GM04504 (cell line): ENCODE data around the gene NPR2.

Source experiments
- DNase-seq: peaks from one replicate; pipeline ENCODE4 v3.0.0-alpha.2; 2012; ENCODE audit warnings: low read depth

Gene NPR2

DNA sequence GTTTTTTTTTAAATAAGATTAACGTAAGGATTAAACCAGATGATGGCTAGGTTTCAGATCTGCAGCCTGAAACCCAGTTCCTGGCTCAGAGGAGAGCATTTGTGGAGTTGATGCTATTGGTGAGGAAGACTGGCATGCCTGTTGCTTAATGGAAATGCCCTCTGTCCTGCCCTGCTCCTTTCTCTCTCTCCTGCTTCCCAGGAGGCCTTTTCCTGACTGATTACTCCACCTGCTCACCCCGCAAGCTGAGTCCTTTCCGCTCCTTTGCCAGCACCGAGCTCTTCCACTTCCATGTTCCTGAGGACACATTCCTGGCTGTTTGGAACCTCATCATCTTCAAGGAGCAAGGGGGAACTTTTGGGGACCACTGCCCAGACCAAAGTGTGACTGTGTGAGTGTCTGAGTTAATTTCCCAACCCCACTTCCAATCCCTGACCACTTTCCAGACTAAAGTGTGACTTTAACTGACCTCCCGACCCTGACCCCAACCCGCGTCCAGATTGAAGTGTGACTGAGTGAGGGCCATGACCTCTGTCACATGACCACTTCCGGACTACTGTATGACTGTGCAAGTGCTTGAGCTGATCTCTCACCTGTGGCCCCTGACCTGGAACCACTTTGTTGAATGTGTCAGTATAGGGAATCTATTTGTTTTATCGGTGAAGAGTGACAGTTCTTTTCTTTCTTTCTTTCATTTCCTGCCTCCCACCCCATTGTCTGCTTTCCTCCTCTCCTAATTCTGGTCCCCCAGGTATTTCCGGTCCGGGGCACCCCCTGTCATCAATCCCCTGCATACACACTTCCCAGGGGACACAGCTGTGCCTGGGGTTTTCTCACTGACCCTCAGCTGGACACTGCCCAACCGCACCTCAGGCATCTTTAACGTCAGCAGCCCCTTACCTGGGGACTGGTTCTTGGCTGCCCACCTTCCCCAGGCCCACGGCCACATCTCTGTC lies 43.1 kb downstream of the NPR2 start:
- DNase-seq, result no peak

DNA sequence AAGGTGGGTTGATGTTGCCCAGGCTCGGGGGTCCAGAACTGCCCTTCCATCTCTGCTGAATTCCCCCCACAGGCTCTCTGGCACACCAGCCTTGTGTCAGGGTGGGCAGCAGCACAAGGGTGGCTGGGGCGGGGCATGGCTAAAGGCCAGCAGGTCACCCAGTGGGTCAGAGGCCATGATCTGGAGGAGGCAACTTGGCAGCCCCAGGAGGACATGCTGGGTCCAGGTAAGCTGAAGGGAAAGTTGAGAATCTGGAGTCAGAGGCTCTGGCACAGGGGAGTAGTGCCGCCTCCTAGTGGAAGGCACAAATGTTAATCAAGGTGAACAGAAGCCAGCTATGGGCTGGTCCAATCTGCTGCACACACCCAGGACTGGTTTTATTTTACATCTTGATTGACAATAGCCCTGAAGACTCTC lies 43.8 kb downstream of the NPR2 start:
- no peak for DNase-seq

DNA sequence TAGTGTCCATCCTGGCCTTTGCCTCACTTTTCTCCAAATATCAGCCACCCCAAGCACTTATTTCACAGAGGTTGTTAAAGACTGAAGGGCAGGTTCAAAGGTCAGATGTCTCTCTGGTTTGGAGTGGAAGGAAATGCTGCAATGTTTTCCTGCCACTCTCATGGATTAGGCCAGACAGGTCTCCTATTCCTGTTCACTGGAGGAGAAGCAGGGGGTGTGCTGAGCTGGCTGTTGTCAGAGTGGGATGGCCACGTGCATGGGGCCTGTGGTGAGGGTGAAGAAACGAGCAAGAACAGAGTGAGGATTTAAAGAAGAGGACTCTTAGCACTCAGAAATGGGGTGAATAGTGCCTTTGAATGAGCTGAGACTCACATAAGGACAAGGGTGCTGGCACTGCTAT lies 44.4 kb downstream of the NPR2 start:
- DNase-seq, result no peak

DNA sequence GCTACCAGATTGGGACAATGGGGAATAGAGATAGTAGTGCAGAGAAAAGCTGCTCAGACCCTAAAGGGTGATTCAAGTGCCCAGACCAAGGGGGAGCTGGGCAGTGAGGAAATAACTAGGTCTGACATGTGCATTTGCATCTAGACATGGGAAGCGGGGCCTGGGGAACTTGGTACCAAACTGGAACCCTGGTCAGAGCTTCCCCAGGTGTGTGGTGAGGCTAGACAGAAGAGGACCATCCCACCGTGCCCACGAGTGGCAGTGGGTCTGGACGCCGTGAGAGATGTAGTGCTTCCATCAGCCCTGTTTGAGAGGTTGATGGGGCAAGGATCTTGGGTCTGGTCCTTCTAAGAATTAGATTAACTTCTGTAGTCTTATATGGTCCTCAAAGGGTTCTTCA lies 45.2 kb downstream of the NPR2 start:
- no peak for DNase-seq

DNA sequence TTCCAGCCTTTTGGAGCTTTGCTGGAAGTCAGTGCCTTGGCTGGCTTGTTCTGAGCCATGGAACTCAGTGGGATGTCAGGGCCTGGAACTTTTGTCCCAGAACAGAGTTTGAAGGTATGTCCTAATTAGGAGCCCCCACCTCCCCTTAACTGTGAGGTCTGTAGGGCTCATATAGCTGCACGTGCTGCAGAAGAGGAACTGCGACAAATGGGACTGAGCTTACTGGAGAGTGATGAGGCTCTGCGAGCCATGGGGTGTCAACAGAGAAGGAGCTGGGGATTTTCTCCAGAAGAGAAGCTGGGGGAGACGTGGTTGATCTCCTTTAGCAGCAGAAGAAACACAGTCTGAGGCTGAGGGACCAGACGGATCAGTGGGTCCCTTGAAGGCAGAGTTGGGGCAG lies 48.5 kb downstream of the NPR2 start:
- no peak for DNase-seq

DNA sequence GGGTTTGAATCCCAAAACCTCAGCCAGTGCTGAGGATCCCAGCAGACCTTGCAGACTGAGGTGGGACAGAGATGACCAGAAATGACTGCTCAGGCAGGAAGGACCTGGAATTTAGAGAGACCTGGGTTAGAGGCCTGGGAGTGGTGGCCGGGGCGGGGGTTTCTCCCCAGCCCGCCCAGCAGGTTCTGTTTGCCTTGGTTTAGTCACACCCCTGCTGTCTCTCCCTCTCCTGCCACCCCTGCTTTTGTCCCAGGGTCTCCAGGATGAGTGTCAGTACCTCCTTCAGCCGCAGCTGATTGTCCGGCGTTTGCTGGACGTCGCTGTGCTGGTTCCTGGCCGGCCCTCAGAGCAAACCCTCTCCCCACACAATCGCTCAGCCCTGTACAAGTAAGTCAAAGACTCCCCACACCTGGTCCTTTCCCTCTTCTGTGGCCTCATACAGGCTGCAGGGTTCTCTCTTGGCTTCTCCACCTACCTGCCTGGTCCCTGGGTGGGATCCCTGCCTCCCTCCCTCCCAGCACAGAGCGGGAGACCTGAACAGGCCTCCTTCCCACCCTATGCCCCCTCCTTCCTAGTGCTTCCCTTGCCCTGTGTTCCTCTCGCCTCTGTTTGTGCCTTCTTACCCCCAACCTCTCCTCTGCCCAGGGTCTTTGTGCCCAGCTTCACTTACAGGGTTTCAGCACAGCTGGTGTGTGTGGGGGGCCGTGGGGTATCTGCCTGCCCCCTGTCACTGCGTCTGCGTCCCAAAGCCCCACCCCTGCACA lies 49.7 kb downstream of the NPR2 start:
- DNase-seq, result no peak

DNA sequence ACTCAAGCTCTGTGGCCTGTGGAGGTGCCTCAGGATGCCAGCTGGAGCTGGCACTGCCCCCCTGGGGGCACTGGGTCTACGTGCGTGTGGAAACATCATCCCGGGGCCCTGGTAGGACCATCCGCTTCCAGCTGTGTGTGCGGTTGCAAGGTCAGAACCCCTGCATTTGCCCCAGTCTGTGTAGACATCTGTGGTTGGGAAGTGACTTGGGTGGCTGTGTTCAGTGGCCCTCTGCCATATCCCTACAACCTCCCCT lies 50.2 kb downstream of the NPR2 start:
- no peak for DNase-seq

DNA sequence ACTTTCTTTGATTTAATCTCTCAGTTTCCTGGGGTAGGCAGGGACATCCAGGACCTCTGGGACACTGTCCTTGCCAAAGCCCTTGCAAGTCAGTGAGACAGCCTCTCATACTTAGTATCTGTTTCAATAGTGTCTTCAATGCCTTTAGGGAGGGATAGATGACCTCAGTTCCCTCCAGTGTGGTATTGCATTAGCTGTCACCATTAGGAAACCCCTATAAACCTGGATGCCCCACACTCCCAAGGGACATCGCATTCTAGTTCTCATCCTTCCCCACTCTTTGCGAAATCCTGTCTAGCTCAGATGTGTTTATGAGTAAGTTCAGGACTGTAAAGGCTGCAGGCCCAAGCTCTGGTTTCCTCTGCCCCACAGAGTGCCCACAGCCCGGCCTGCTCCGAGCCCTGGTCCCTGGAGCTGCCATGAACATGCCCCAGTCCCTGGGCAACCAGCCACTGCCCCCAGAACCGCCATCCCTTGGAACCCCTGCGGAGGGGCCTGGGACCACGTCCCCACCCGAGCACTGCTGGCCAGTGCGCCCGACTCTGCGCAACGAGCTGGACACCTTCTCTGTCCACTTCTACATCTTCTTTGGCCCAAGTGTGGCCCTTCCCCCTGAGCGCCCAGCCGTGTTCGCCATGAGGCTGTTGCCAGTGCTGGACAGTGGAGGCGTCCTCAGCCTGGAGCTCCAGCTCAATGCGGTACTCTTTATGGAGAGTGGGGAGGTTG lies 50.8 kb downstream of the NPR2 start:
- DNase-seq, result no peak

DNA sequence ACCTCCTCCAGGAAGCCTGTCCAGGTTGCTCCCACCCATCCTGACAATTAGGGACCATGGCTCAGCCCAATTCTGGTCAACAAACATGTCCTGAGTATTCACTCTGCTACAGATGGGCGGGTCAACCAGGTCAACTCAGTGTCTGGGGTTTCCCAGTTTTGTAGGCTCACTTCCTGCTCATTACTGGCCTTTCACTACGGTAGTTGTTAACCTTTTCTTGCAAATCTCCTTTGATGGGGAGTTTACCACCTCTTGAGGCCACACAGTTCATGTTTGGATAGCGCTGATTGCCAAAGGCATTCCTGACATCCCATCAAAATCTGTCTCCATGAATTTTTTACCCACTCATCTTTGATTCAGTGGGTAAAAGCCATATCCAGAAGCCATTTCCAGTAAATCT lies 51.4 kb downstream of the NPR2 start:
- no peak for DNase-seq

DNA sequence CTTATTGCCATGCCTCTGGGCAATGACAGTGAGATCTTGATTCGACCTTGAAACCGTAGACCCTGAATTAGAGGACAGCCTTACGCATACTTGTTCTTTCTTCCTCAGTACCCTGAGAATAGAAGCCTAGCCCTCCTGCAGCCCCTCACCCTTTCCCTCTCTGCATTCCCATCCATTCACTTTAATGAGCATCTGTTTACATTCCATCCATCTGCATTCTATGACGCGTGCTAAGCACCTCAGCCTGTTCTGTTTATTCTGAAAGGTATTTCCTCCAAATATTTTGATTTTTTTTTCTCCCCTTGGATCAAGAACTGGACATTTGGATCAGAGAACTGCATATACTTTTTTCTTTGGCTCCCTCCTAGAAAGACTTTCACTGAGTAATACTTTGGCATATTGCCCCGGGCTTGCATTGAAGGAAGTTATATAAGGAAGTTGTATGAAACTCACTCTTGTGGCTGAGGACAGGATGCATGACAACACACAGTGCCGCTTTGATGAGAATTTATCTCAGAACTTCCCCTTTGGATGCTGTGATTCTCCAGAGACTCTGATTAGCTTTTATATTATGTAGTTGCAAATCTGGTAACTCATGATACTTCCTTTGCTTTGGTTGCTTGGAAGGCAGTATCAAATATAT lies 53.4 kb downstream of the NPR2 start:
- DNase-seq, result peak; percentile 82

DNA sequence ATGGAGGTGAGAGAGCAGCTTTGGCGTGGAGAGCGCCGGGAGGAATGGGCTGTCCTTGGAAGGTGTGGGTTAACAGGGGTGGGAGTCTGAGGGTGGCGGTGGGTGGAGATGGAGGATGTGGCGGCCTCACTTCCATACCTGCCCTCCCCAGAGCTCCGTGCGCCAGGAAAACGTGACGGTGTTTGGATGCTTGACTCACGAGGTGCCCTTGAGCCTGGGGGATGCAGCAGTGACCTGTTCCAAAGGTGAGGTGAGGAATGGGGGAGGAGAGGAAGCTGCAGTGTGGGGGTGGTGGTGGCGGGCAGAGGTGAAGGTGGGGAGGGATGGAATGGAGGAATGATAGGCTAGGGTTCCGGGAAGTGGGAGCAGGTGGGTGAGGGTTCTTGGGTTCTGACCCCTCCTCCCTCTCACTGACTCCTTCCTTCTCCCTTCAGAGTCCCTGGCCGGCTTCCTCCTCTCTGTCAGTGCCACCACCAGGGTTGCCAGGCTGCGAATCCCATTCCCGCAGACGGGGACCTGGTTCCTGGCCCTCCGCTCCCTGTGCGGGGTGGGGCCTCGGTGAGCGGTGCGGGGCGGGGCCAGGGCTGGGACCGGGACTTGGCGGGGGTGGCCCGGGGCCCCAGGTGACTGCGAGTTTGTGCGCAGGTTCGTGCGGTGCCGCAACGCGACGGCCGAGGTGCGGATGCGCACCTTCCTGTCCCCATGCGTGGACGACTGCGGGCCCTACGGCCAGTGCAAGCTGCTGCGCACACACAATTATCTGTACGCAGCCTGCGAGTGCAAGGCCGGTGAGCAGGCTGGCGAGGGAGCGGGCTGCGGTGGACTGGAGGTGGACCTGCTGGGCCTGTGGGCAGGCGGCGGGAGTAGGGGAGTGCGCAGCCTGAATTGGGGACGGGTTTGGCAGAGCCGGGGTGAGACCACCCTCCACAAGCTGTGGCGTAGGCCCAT lies 54.7 kb downstream of the NPR2 start:
- DNase-seq, result no peak

DNA sequence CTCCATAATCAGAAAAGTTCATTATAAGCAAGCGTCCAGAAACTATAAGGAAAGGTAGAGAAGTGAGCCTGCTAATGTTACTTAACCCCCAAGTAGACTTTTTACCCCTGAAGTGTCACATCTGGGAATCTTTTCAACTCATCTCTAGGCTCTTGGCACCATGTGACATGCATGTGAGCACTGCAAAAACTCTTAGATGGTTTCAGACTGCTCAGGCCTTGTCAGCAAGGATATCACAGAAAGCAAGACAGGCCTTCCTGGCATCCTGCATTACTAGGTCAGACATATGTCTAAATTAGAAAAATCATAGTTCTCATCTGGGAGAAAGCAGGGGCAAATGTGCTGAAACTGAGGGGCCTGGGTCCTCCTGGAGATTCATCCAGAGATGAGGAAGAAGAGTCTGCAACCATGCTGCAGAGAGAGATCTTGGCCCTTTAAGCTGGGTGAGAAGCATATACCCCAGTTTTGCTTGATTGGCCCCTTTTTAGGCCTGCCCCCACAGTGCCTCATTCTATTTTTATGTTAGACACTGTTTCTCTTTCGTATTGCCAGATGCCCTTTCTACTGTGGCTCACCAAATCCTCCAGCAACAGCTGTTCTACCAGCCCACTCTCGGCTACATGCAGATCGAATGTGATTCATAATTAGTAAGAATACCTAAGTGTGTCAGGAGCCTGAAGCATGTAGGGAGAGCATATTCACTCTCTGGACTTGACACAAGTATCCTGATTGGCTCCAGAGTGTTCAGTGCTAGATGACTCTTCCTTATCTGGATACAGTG lies 56.6 kb downstream of the NPR2 start:
- DNase-seq, result peak; percentile 80

DNA sequence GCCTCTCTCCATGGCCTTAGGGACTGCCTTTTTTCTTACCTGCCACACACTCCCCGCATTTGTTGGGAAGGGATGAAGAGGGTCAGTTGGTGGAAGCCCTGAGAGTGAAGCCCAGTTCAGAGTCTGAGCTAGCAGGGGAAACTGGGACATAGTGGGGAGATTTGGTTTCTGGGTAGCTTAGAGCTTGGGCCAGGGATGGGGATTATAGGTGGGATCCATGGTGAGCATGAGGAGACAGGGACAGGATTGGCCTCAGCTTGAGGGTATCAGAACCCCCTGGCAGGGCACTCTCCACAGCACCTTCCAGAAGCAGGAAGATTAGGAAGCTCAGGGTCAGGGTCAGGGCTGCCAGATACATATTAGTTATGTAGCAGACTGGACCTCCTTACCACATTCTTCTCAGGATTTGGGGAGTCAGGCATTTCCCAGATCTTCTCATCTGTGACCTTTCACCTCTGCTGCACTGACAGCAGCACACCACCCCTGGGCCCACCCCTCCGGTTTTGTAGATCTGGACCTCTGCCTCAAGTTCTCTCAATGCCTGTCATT lies 61.0 kb downstream of the NPR2 start:
- no peak for DNase-seq

DNA sequence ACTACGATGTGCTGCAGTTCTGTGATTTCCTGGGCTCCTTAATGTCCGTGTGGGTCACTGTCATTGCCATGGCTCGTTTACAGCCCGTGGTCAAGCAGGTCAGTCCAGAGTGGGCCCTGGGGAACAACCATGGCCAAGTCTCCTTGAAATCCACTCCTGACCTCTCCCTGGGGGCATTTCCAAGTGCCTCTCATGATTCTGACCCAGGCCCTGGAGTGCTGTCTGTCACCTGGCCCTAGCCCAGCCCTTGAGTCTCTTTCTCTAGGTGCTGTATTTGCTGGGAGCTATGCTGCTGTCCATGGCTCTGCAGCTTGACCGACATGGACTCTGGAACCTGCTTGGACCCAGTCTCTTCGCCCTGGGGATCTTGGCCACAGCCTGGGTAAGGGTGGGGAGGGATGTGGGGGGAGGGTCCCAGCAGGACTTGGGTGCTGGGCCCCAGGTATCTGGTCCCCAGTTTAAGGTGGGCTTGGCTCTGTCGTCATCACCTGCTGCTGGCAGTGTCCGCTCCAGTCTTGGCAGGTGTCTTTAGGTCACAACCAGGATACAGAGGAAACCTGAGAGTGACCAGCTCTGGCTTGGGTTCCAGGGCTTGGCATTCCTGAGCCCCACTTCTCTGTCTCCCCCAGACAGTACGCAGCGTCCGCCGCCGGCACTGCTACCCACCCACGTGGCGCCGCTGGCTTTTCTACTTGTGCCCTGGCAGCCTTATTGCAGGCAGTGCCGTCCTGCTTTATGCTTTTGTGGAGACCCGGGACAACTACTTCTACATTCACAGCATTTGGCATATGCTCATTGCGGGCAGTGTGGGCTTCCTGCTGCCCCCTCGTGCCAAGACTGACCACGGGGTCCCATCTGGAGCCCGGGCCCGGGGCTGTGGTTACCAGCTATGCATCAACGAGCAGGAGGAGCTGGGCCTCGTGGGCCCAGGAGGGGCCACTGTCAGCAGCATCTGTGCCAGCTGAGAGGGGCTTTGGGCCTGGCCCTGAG lies 61.8 kb downstream of the NPR2 start:
- no peak for DNase-seq

DNA sequence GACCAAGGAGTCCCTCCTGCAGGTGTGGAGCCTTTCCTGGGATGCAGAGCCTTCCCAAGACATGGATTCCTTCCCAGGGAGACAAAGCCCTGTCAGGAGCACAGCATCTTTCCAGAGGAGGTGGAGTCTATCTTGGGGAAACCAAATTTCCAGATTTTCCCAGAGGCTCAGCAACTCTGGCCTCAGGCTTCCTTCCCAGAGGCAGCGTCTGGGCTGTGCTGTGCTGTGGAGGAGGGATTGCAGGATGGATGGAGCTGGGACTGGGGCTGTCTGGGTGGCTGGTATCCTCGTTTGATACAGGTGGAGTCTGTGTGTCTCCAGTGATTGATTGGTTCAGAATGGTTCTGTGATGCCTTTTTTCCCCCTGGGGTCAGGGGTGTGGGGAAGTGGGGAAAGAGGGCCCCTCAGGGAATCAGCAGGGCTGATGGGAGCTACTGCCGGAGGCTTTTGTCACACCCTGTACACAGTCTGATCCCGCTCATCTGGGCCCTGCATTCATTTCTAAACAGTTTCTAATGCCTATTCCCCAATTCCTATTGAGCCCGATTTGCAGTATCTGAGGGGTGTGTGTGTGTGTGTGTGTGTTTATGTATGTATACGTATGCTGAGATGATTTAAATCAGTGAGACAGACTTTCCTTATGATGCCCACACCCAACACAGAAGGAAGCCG lies 62.8 kb downstream of the NPR2 start:
- DNase-seq, result no peak

DNA sequence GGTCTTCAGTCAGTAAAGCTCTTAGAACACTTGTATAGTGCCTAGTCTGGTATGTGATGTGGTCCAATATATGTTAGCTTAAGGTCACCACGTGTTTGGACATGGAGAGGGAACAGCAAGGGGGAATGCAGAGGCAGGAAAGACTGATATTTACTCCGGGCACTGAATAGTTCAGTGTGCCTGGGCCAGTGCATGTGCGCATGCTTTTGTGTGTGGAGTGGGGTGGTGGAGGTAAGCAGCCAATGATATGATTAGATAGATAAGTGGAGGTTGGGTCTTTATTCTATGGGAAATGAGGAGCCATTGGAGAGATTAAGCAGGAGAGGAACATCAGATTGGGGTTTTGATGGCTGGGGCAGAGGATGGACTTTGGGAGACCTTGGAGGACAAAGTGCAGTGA lies 64.8 kb downstream of the NPR2 start:
- DNase-seq, result no peak

DNA sequence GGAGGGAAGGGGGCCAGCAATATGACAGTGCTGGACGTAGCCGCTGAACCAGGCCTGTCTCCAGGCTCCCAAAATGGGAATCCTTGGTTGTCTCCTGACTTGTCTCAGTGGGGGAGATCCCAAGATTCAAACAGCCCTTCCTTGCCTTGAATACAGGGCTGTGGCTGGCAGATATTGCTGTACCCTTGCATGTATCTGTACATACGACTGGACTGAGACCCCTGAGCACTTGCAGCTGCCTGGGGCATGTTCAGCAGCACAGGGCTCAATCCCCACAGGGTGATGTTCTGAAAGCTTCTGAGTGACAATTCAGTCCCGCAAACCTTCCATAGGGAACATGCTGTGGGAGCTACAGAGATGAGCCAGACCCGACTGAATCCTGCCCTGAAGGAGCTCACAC lies 65.5 kb downstream of the NPR2 start:
- DNase-seq, result no peak

DNA sequence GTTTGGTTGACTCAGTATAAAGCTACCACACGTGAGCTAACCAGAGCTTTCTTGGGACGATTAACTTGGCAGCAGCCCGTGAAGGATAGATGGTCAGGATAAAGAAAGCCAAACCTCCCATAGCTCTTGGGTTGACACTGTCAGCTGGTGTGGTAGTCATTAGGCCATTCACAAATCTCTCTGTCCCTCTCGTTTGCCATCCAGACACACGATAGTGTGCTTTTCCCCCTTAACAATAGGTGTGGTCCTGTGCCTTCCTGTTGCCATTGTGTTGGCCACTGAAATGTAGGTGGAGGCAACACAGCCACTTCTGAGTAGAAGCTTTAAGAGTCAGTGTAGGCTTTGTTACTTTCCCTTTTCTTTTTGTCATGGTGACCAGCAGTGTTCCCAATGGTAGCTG lies 67.1 kb downstream of the NPR2 start:
- DNase-seq, result no peak
